ENCODE results near the gene NUBPL. TPM values are rescaled to one million over a fixed set of nuclear protein-coding genes. Genes with fewer than 3 reads are reported as not detected.
"Not testable (repeated sequence)": the region's sequence is repeated elsewhere in the genome, so short reads cannot be mapped to it uniquely, and the experiment has no call there.

NUBPL gene
- total RNA-seq, 5 donors from 2014 or later (not counting 1 experiment from before 2014, with no cell fraction given) = 6.8 to 11.0 (median 10.2) TPM

DNA sequence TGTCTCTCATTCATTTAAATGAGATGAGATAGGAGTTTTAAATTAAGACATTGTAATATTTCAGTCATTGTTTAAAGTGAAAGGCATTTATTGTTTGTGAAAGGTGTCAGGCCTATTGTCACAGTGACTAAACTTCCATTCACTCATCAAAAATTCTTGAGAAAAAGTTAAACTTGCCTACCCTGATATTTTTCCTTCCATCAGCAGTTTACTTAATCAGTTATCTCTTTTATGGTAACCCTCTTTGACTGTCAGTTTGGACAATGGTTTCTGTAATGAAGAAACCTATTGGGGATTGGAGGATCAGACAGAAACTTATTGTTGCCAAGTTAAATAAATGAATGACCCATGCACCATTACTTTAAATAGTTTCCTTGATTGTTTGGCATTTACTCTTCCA is 241.6 kb downstream of the NUBPL start:
- Histone ChIP-seq H3K4me1 (ENCODE audit: control insufficient read depth in 1 of 2, extremely low read depth in 1 of 2, insufficient read depth in 2 of 2, low read length in 2 of 2) (no peaks in the 10 kb centered on the region), H3K9me3 (no peaks in the 10 kb centered on the region), H3K36me3 (ENCODE audit: control insufficient read depth in 2 of 2, extremely low read depth in 1 of 2, insufficient read depth in 1 of 2, low read length in 1 of 2) (no peaks in the 10 kb centered on the region), H3K27me3 (replicated peaks in 1 of 2; ENCODE audit: control insufficient read depth in 2 of 2, extremely low read depth in 1 of 2, insufficient read depth in 2 of 2, low read length in 1 of 2) (no peaks in the 10 kb centered on the region), H3K4me3 (ENCODE audit: control insufficient read depth in 1 of 2, extremely low read depth in 1 of 2, low read length in 1 of 2) (no peak overlapping the region), H3K27ac (ENCODE audit: low read length) (no peak overlapping the region)
- Mint-ChIP-seq H3K27me3 (no peaks in the 10 kb centered on the region), H3K4me3 (no peak overlapping the region), H3K36me3 (peaks cover 78% of the 10 kb centered on the region), H3K27ac (no peak overlapping the region), H3K9me3 (peaks cover 0 to 26% (median 15%) of the 10 kb centered on the region in 3 donors), H3K4me1 (no peaks in the 10 kb centered on the region)
- ATAC-seq (replicated peaks in 1 of 4) (no peak), DNase-seq (no peak)
- CTCF ChIA-PET = no interaction called here
- POLR2A ChIA-PET = no interaction called here

DNA sequence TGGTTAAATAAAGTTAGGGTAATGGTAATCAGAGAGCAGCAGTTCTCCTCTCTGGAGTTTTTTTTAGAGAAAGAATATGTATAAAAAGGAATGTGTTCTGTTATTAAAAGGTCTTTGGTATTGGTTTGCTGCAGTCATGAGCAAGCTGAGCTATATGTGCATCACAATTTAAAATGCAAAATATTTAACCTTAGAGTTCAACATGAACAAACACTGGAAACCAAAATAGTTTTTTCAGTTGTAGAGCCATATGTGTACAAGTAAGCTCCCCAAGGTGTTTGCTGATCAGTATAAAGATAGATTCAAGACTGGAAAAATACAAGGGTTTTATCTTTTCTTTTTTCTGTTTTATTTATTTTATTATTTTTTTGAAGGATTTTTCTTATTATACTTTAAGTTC is 245.0 kb downstream of the NUBPL start:
- H3K36me3 Mint-ChIP-seq = peaks cover 82% of the 10 kb centered on the region
- Histone ChIP-seq H3K27me3 (replicated peaks in 1 of 2; ENCODE audit: control insufficient read depth in 2 of 2, extremely low read depth in 1 of 2, insufficient read depth in 2 of 2, low read length in 1 of 2) (no peaks in the 10 kb centered on the region), H3K36me3 (ENCODE audit: control insufficient read depth in 2 of 2, extremely low read depth in 1 of 2, insufficient read depth in 1 of 2, low read length in 1 of 2) (no peaks in the 10 kb centered on the region), H3K4me3 (ENCODE audit: control insufficient read depth in 1 of 2, extremely low read depth in 1 of 2, low read length in 1 of 2) (no peak overlapping the region), H3K9me3 (no peaks in the 10 kb centered on the region), H3K4me1 (ENCODE audit: control insufficient read depth in 1 of 2, extremely low read depth in 1 of 2, insufficient read depth in 2 of 2, low read length in 2 of 2) (no peaks in the 10 kb centered on the region), H3K27ac (ENCODE audit: low read length) (no peak overlapping the region)
- H3K27ac Mint-ChIP-seq = no peak overlapping the region
- H3K27me3 Mint-ChIP-seq = no peaks in the 10 kb centered on the region
- POLR2A ChIA-PET = no interaction called here
- CTCF ChIA-PET = interaction anchor here in 1 of 2 donors (0.7 kb wide), 1 partner anchor 71 kb away, joined by 3 read pairs; no protein-coding TSS in a partner anchor
- no peak overlapping the region for H3K4me3 Mint-ChIP-seq
- no peak for DNase-seq
- H3K9me3 Mint-ChIP-seq = peaks cover 15 to 50% (median 16%) of the 10 kb centered on the region in 3 donors
- no peak for ATAC-seq (replicated peaks in 1 of 4)
- H3K4me1 Mint-ChIP-seq = no peaks in the 10 kb centered on the region

DNA sequence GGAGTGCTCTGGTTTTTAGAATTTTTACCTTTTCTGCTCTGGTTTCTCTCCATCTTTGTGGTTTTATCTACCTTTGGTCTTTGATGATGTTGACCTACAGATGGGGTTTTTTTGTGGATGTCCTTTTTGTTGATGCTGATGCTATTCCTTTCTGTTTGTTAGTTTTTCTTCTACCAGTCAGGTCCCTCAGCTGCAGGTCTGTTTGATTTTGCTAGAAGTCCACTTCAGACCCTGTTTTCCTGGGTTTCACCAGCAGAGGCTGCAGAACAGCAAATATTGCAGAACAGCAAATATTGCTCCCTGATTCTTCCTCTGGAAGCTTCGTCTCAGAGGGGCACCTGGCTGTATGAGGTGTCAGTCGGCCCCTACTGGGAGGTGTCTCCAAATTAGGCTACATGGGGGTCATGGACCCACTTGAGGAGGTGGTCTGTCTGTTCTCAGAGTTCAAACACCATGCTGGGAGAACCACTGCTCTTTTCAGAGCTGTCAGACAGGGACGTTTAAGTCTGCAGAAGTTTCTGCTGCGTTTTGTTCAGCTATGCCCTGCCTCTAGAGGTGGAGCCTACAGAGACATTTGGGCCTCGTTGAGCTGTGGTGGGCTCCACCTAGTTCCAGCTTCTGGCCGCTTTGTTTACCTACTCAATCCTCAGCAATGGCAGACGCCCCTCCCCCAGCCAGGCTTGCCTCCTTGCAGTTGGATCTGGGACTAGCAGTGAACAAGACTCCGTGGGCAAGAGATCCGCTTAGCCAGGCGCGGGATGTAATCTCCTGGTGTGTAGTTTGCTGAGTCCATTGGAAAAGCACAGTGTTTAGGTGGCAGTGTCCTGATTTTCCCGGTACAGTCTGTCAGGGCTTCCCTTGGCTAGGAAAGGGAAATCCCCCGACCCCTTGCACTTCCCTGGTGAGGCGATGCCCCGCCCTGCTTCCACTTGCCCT is 250.8 kb downstream of the NUBPL start:
- H3K36me3 ChIP-seq (ENCODE audit: control insufficient read depth in 2 of 2, extremely low read depth in 1 of 2, insufficient read depth in 1 of 2, low read length in 1 of 2); H3K4me3 ChIP-seq (ENCODE audit: control insufficient read depth in 1 of 2, extremely low read depth in 1 of 2, low read length in 1 of 2); ATAC-seq (replicated peaks in 1 of 4); H3K27me3 Mint-ChIP-seq; H3K9me3 ChIP-seq; CTCF ChIA-PET; H3K4me3 Mint-ChIP-seq; H3K27me3 ChIP-seq (replicated peaks in 1 of 2; ENCODE audit: control insufficient read depth in 2 of 2, extremely low read depth in 1 of 2, insufficient read depth in 2 of 2, low read length in 1 of 2); H3K4me1 ChIP-seq (ENCODE audit: control insufficient read depth in 1 of 2, extremely low read depth in 1 of 2, insufficient read depth in 2 of 2, low read length in 2 of 2); H3K27ac Mint-ChIP-seq; POLR2A ChIA-PET; H3K27ac ChIP-seq (ENCODE audit: low read length); DNase-seq; H3K4me1 Mint-ChIP-seq: not testable (repeated sequence)
- WGBS (ENCODE audit: insufficient coverage) = 77% methylated on average over 6 of the region's 15 CpGs
- Mint-ChIP-seq H3K36me3 (peaks cover 90% of the 10 kb centered on the region), H3K9me3 (peaks cover 29 to 63% (median 36%) of the 10 kb centered on the region in 3 donors)

DNA sequence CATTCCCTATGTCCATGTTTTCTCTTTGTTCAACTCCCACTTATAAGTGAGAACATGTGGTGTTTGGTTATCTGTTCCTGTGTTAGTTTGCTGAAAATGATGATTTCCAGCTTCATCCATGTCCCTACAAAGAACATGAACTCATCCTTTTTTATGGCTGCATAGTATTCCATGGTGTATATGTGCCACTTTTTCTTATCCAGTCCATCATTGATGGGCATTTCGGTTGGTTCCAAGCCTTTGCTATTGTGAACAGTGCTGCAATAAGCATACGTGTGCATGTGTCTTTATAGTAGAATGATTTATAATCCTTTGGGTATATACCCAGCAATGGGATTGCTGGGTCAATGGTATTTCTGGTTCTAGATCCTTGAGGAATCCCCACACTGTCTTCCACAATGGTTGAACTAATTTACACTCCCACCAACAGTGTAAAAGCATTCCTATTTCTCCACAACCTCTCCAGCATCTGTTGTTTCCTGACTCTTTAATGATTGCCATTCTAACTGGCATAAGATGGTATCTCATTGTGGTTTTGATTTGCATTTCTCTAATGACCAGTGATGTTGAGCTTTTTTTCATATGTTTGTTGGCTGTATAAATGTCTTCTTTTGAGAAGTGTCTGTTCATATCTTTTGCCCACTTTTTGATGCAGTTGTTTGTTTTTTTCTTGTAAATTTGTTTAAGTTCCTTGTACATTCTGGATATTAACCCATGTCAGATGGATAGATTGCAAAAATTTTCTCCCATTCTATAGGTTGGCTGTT is 252.7 kb downstream of the NUBPL start:
- POLR2A ChIA-PET; H3K27me3 ChIP-seq (replicated peaks in 1 of 2; ENCODE audit: control insufficient read depth in 2 of 2, extremely low read depth in 1 of 2, insufficient read depth in 2 of 2, low read length in 1 of 2); H3K4me1 Mint-ChIP-seq; H3K27me3 Mint-ChIP-seq; H3K27ac ChIP-seq (ENCODE audit: low read length); H3K4me1 ChIP-seq (ENCODE audit: control insufficient read depth in 1 of 2, extremely low read depth in 1 of 2, insufficient read depth in 2 of 2, low read length in 2 of 2); H3K27ac Mint-ChIP-seq; H3K4me3 ChIP-seq (ENCODE audit: control insufficient read depth in 1 of 2, extremely low read depth in 1 of 2, low read length in 1 of 2); ATAC-seq (replicated peaks in 1 of 4); H3K36me3 ChIP-seq (ENCODE audit: control insufficient read depth in 2 of 2, extremely low read depth in 1 of 2, insufficient read depth in 1 of 2, low read length in 1 of 2); H3K4me3 Mint-ChIP-seq; H3K9me3 ChIP-seq; CTCF ChIA-PET; DNase-seq: not testable (repeated sequence)
- Mint-ChIP-seq H3K36me3 (peaks cover 83% of the 10 kb centered on the region), H3K9me3 (peaks cover 30 to 58% (median 38%) of the 10 kb centered on the region in 3 donors)
- WGBS (ENCODE audit: insufficient coverage) = no CpG with 5 or more reads among the region's 2 CpGs

DNA sequence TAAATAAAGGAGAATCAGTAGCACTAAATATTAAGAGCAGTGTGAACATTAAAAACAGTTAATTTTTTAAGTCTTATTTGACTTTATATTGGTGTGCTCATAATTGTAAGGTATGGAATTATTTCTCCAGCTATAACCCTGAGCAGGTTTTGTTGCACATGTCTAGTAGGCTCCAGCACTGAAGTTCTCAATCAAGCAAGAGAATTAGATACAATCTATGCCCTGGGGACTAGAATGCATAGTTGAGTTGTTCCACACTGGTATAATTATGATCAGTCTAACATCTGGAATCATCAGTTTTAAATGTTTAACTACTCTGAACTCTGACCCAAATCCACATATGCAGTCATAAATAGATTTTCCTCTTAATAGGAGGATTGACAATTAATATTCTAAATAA is 258.1 kb downstream of the NUBPL start:
- H3K4me3 ChIP-seq (ENCODE audit: control insufficient read depth in 1 of 2, extremely low read depth in 1 of 2, low read length in 1 of 2) = no peak overlapping the region
- H3K9me3 Mint-ChIP-seq = peaks cover 9 to 22% (median 12%) of the 10 kb centered on the region in 3 donors
- no peaks in the 10 kb centered on the region for H3K27me3 Mint-ChIP-seq
- H3K4me3 Mint-ChIP-seq = no peak overlapping the region
- ChIA-PET CTCF (no interaction called here), POLR2A (no interaction called here)
- H3K36me3 ChIP-seq (ENCODE audit: control insufficient read depth in 2 of 2, extremely low read depth in 1 of 2, insufficient read depth in 1 of 2, low read length in 1 of 2) = no peaks in the 10 kb centered on the region
- H3K27ac Mint-ChIP-seq = no peak overlapping the region
- H3K4me1 ChIP-seq (ENCODE audit: control insufficient read depth in 1 of 2, extremely low read depth in 1 of 2, insufficient read depth in 2 of 2, low read length in 2 of 2) = no peaks in the 10 kb centered on the region
- H3K9me3 ChIP-seq = no peaks in the 10 kb centered on the region
- DNase-seq (no peak), ATAC-seq (replicated peaks in 1 of 4) (no peak)
- peaks cover 37% of the 10 kb centered on the region for H3K36me3 Mint-ChIP-seq
- no peaks in the 10 kb centered on the region for H3K4me1 Mint-ChIP-seq
- no peaks in the 10 kb centered on the region for H3K27me3 ChIP-seq (replicated peaks in 1 of 2; ENCODE audit: control insufficient read depth in 2 of 2, extremely low read depth in 1 of 2, insufficient read depth in 2 of 2, low read length in 1 of 2)
- no peak overlapping the region for H3K27ac ChIP-seq (ENCODE audit: low read length)

DNA sequence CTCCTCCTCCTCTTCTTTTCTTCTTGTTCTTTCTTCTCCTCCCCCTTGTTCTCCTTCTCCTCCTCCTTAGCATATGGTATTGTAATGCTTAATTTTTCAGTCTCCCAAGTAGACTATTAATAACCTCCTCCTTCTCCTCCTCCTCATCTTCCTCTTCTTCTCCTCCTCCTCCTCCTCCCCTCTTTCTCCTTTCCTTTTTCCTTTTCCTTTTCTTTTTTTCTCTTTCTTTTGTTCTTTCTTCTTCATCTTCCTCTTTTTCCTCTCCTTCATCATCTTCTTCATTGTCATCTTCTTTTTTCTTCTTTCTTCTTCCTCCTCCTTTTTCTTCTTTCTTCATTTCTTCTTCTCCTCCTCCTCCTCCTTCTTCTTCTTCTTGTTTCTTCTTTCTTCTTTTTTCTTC is 264.3 kb downstream of the NUBPL start:
- POLR2A ChIA-PET = no interaction called here
- CTCF ChIA-PET = no interaction called here
- H3K9me3 Mint-ChIP-seq = no peaks in the 10 kb centered on the region
- Histone ChIP-seq H3K27me3 (replicated peaks in 1 of 2; ENCODE audit: control insufficient read depth in 2 of 2, extremely low read depth in 1 of 2, insufficient read depth in 2 of 2, low read length in 1 of 2) (no peaks in the 10 kb centered on the region), H3K36me3 (ENCODE audit: control insufficient read depth in 2 of 2, extremely low read depth in 1 of 2, insufficient read depth in 1 of 2, low read length in 1 of 2) (no peaks in the 10 kb centered on the region), H3K4me3 (ENCODE audit: control insufficient read depth in 1 of 2, extremely low read depth in 1 of 2, low read length in 1 of 2) (no peak overlapping the region), H3K4me1 (ENCODE audit: control insufficient read depth in 1 of 2, extremely low read depth in 1 of 2, insufficient read depth in 2 of 2, low read length in 2 of 2) (no peaks in the 10 kb centered on the region), H3K27ac (ENCODE audit: low read length) (no peak overlapping the region), H3K9me3 (no peaks in the 10 kb centered on the region)
- no peaks in the 10 kb centered on the region for H3K4me1 Mint-ChIP-seq
- DNase-seq (no peak), ATAC-seq (replicated peaks in 1 of 4) (no peak)
- no peaks in the 10 kb centered on the region for H3K27me3 Mint-ChIP-seq
- no peak overlapping the region for H3K27ac Mint-ChIP-seq
- H3K4me3 Mint-ChIP-seq = no peak overlapping the region
- H3K36me3 Mint-ChIP-seq = peaks cover 24% of the 10 kb centered on the region
